Lower lobe of right lung (tissue), 2 donors: ENCODE data around the gene TMEM26. TPM values are rescaled to one million over a fixed set of nuclear protein-coding genes. Genes with fewer than 3 reads are reported as not detected.

Experiments
- ATAC-seq, 2 donors: fragments of 200-7000 bp; cut with Tn5 transposase; one replicate each; pipeline ENCODE4 v1.9.1; 2020 to 2022; ENCODE audit warnings: mild to moderate bottlenecking in 2 of 2, moderate library complexity in 2 of 2
- DNase-seq: peaks from one replicate; pipeline ENCODE4 v3.0.0-alpha.2; 2020
- H3K27ac ChIP-seq: fragments of 200-600 bp; one replicate; pipeline ENCODE4 v1.8.0; 2022
- H3K27me3 ChIP-seq: fragments of 200-600 bp; one replicate; pipeline ENCODE4 v1.8.0; 2022; ENCODE audit warnings: low read depth
- H3K36me3 ChIP-seq: fragments of 200-600 bp; one replicate; pipeline ENCODE4 v1.8.0; 2022; ENCODE audit warnings: mild to moderate bottlenecking
- H3K4me1 ChIP-seq: fragments of 200-600 bp; one replicate; pipeline ENCODE4 v1.8.0; 2022
- H3K4me3 ChIP-seq: fragments of 200-600 bp; one replicate; pipeline ENCODE4 v1.8.0; 2022; ENCODE audit warnings: mild to moderate bottlenecking
- H3K9me3 ChIP-seq: fragments of 200-600 bp; one replicate; pipeline ENCODE4 v1.8.0; 2022
- intact Hi-C: fragments of 100-400 bp; cut with DNase I; formaldehyde crosslinking; loops from one replicate; pipeline ENCODE4 v1.11.0; 2022
- total RNA-seq: library from RNA; stranded (reverse); fragmentation: NEBNext Ultra II Directional; extraction: Animal tissue kit (Norgen Biotek cat#: 25700); gene quantifications from one replicate; pipeline ENCODE4 v1.2.1, GENCODE V29; 2021
- TF ChIP-seq, protein P1 (sequence below): fragments of 200-600 bp; IDR thresholded peaks from one replicate; pipeline ENCODE4 v1.8.0; 2022; ENCODE audit warnings: antibody characterized with exemption, mild to moderate bottlenecking
- donor health status: DM: no; HTN: yes; CAD: no; lungs with severe emphysema.

Gene TMEM26
- total RNA-seq, 1 donor from 2014 or later = 1.1 TPM

- intact Hi-C loops = no loop called here
- ATAC-seq = no peak
- Histone ChIP-seq H3K27me3 (no peaks in the 10 kb centered on the region), H3K9me3 (no peaks in the 10 kb centered on the region), H3K27ac (no peak overlapping the region), H3K4me3 (no peak overlapping the region), H3K4me1 (no peaks in the 10 kb centered on the region), H3K36me3 (no peaks in the 10 kb centered on the region)
- no peak for DNase-seq
- TF ChIP-seq, protein P1, sequence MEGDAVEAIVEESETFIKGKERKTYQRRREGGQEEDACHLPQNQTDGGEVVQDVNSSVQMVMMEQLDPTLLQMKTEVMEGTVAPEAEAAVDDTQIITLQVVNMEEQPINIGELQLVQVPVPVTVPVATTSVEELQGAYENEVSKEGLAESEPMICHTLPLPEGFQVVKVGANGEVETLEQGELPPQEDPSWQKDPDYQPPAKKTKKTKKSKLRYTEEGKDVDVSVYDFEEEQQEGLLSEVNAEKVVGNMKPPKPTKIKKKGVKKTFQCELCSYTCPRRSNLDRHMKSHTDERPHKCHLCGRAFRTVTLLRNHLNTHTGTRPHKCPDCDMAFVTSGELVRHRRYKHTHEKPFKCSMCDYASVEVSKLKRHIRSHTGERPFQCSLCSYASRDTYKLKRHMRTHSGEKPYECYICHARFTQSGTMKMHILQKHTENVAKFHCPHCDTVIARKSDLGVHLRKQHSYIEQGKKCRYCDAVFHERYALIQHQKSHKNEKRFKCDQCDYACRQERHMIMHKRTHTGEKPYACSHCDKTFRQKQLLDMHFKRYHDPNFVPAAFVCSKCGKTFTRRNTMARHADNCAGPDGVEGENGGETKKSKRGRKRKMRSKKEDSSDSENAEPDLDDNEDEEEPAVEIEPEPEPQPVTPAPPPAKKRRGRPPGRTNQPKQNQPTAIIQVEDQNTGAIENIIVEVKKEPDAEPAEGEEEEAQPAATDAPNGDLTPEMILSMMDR = no peak
These were observed 76.8 kb downstream of the TMEM26 start for GRCh38 chr10:61376377-61376776.

GRCh38 chr10:61366365-61366764, 86.8 kb downstream of the TMEM26 start:
- H3K4me1 ChIP-seq = no peaks in the 10 kb centered on the region
- intact Hi-C loops = no loop called here
- no peak for ATAC-seq

DNA sequence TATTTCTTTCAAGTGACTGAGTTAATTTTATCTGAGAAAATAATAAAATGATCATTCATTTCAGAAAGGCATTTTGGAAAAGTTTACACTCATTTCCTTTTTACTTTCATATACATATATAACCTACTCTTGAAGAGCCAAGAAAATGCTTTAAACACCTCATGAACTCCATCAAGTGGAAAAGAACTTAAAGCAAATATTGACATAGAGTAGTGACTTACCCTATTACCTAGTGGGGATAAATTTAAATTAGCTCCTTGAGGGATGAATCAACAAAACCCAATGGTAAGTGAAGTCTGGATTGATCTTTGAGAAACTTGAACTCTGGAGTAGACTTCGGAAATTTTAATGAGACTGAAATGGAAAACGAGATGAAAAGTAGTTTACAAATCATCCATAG, 88.6 kb downstream of the TMEM26 start:
- Histone ChIP-seq H3K36me3 (no peaks in the 10 kb centered on the region), H3K4me3 (no peak overlapping the region), H3K27ac (no peak overlapping the region), H3K27me3 (no peaks in the 10 kb centered on the region), H3K9me3 (no peaks in the 10 kb centered on the region), H3K4me1 (no peaks in the 10 kb centered on the region)
- ATAC-seq = no peak
- no peak for DNase-seq
- intact Hi-C loops = no loop called here
- TF ChIP-seq, protein P1 = no peak

More at GRCh38 chr10:61366365-61366764, 86.8 kb downstream of the TMEM26 start:
- Histone ChIP-seq H3K9me3 (no peaks in the 10 kb centered on the region), H3K36me3 (no peaks in the 10 kb centered on the region), H3K27me3 (no peaks in the 10 kb centered on the region), H3K27ac (no peak overlapping the region), H3K4me3 (no peak overlapping the region)
- TF ChIP-seq, protein P1 = no peak
- no peak for DNase-seq

DNA sequence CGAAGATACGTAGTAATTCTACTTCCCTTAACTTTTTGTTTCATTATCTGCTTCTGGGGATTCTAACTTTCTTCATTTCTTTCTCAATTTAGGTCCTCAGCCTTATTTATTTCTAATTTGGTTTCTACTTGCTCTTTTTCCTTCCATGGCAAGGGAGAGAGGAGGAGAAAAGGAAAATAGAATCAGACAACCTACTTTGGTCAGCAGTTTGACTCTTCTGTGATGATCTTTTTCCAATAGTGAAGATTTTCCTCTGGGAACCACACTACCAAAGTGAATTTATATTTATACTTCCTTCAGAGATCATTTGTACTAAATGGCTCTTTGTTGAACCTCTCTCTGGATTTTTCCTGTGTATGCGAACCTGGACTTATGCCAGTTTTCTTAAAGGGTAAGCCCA, 90.2 kb downstream of the TMEM26 start:
- TF ChIP-seq, protein P1 = no peak
- Histone ChIP-seq H3K9me3 (no peaks in the 10 kb centered on the region), H3K4me1 (no peaks in the 10 kb centered on the region), H3K4me3 (no peak overlapping the region), H3K27me3 (no peaks in the 10 kb centered on the region), H3K27ac (no peak overlapping the region), H3K36me3 (no peaks in the 10 kb centered on the region)
- ATAC-seq (no peak), DNase-seq (no peak)
- intact Hi-C loops = no loop called here

DNA sequence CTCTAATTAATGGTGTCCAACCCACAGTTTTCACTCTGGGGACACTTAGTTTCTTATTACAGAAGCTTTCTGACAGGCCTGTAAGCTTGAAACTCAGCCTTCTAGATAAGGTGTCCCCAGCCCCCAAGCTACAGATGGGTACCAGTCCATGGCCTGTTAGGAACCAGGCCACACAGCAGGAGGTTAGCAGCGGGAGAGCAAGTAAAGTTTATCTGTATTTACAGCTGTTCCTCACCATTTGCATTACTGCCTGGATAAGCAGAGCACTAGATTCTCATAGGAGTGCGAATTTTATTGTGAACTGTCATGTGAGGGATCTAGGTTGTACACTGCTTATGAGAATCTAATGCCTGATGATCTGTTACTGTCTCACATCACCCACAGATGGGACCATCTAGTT, 93.7 kb downstream of the TMEM26 start:
- intact Hi-C loops = no loop called here
- H3K4me1 ChIP-seq = no peaks in the 10 kb centered on the region
- H3K36me3 ChIP-seq = no peaks in the 10 kb centered on the region

More for the DNA sequence above, 93.7 kb downstream of the TMEM26 start:
- Histone ChIP-seq H3K4me3 (no peak overlapping the region), H3K9me3 (no peaks in the 10 kb centered on the region), H3K27me3 (no peaks in the 10 kb centered on the region), H3K27ac (no peak overlapping the region)
- no peak for ATAC-seq
- TF ChIP-seq, protein P1 = no peak
- DNase-seq = no peak
